ENCODE data around the gene INPP5F.

DNA sequence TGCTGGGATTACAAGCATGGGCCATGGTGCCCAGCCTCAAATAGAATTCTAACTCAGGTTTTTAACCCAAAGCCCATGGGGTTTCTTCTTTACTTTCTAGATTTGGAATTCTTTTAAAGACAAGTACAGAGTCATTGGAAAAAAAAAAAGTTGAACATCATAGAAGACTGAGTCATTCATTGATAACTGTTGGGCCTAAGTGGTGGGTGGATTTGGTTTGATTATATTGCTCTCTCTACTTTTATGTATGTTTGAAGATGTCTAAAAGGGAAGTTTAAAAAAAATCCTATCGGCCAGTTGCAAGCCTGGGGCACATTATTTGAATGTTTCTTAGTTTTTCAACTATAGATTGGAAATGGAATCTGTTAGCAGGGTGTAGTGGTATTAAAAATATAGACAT, 49.7 kb downstream of the INPP5F start:
- TF ChIP-seq, protein P1, sequence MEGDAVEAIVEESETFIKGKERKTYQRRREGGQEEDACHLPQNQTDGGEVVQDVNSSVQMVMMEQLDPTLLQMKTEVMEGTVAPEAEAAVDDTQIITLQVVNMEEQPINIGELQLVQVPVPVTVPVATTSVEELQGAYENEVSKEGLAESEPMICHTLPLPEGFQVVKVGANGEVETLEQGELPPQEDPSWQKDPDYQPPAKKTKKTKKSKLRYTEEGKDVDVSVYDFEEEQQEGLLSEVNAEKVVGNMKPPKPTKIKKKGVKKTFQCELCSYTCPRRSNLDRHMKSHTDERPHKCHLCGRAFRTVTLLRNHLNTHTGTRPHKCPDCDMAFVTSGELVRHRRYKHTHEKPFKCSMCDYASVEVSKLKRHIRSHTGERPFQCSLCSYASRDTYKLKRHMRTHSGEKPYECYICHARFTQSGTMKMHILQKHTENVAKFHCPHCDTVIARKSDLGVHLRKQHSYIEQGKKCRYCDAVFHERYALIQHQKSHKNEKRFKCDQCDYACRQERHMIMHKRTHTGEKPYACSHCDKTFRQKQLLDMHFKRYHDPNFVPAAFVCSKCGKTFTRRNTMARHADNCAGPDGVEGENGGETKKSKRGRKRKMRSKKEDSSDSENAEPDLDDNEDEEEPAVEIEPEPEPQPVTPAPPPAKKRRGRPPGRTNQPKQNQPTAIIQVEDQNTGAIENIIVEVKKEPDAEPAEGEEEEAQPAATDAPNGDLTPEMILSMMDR (IDR thresholded peaks at IDR 0.05): no peak
- TF ChIP-seq EZH2 (IDR thresholded peaks at IDR 0.05; ENCODE audit: borderline replicate concordance, insufficient read depth, low read depth, low read length, poor library complexity, severe bottlenecking): no peak

Measured in B cell (primary cell).